HepG2 (cell line): ENCODE data around the gene ALPK3.

Experiments used
- AKAP8 ChIP-seq: sonication (generic); formaldehyde crosslinking; IDR thresholded peaks from 2 replicates; pipeline ENCODE4 v1.5.1; 2020; ENCODE audit warnings: mild to moderate bottlenecking, missing genetic modification reagents
- CHCHD3 ChIP-seq: sonication (generic); formaldehyde crosslinking; IDR thresholded peaks from 2 replicates; pipeline ENCODE4 v1.8.0; 2022; ENCODE audit warnings: mild to moderate bottlenecking, missing genetic modification reagents, moderate library complexity
- JARID2 ChIP-seq: sonication (generic); formaldehyde crosslinking; IDR thresholded peaks from 2 replicates; pipeline ENCODE4 v1.8.1; 2023; ENCODE audit warnings: missing genetic modification reagents, inconsistent platforms; ENCODE audit not compliant: insufficient replicate concordance
- POLR2A ChIP-seq, 2 experiments: IDR thresholded peaks; 2 replicates each; pipeline ENCODE4 v1.6.1; 2011; ENCODE audit warnings: low read depth in 2 of 2, low read length in 2 of 2, mild to moderate bottlenecking in 1 of 2, moderate library complexity in 1 of 2; ENCODE audit not compliant: insufficient read depth in 1 of 2
- RAD21 ChIP-seq: fragments of 450-650 bp; formaldehyde crosslinking; IDR thresholded peaks from 2 replicates; pipeline ENCODE4 v1.5.0; 2020; ENCODE audit warnings: mild to moderate bottlenecking
- SP1 ChIP-seq, 2 experiments: fragments of 450-650 bp in 1 of 2; sonication (generic) in 1 of 2; formaldehyde crosslinking in 1 of 2; IDR thresholded peaks; 2 replicates each; pipeline versions ENCODE4 v1.4.0 to v1.6.1; 2016 to 2020; ENCODE audit warnings: missing genetic modification reagents in 1 of 2
- TBX3 ChIP-seq: fragments of 450-650 bp; IDR thresholded peaks from 2 replicates; pipeline ENCODE4 v1.6.1; 2017; ENCODE audit warnings: antibody characterized with exemption, mild to moderate bottlenecking, inconsistent platforms, borderline replicate concordance
- ZBTB7A ChIP-seq: sonication (generic); formaldehyde crosslinking; IDR thresholded peaks from 2 replicates; pipeline ENCODE4 v1.8.0; 2022; ENCODE audit warnings: mild to moderate bottlenecking, missing genetic modification reagents
- TF ChIP-seq, protein P1 (sequence below), 2 experiments: IDR thresholded peaks; 2 replicates each; pipeline ENCODE4 v1.6.1; 2011 to 2012; ENCODE audit warnings: low read length in 2 of 2, borderline replicate concordance in 1 of 2, low read depth in 1 of 2, mild to moderate bottlenecking in 1 of 2, moderate library complexity in 1 of 2
- TF ChIP-seq, protein P2 (sequence below): sonication (generic); formaldehyde crosslinking; IDR thresholded peaks from 2 replicates; pipeline ENCODE4 v1.5.0; 2020; ENCODE audit warnings: mild to moderate bottlenecking, missing genetic modification reagents, moderate library complexity
- TF ChIP-seq, protein P3 (sequence below): sonication (generic); formaldehyde crosslinking; IDR thresholded peaks from 2 replicates; pipeline ENCODE4 v1.8.0; 2023; ENCODE audit warnings: mild to moderate bottlenecking, missing genetic modification reagents

DNA sequence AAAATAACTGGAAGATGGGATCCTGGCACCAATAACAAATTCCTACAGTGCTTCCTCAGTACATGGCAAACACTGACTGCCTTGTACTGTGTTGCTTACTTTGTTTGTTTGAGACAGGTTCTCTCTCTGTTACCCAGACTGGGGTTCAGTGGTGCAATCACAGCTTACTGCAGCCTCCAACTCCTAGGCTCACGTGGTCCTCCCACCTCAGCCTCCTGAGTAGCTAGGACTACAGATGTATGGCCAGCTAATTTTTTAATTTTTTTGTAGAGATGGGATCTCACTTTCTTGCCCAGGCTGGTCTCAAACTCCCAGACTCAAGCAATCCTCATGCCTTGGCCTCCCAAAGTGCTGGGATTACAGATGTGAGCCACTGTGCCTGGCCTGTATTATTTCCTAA is 3.7 kb upstream of the ALPK3 start:
- TF ChIP-seq ZBTB7A (CRISPR knock-in tag) (no peak), JARID2 (CRISPR knock-in tag) (no peak), RAD21 (CRISPR knock-in tag) (no peak), POLR2A (IDR thresholded peaks at IDR 0.05; ENCODE audit: insufficient read depth in 1 of 2, low read depth in 2 of 2, low read length in 2 of 2) (no peak), CHCHD3 (no peak), AKAP8 (CRISPR knock-in tag) (no peak), SP1 (IDR thresholded peaks at IDR 0.05) (no peak), SP1 (CRISPR knock-in tag; IDR thresholded peaks at IDR 0.05) (no peak), TBX3 (no peak)
- TF ChIP-seq, protein P1, sequence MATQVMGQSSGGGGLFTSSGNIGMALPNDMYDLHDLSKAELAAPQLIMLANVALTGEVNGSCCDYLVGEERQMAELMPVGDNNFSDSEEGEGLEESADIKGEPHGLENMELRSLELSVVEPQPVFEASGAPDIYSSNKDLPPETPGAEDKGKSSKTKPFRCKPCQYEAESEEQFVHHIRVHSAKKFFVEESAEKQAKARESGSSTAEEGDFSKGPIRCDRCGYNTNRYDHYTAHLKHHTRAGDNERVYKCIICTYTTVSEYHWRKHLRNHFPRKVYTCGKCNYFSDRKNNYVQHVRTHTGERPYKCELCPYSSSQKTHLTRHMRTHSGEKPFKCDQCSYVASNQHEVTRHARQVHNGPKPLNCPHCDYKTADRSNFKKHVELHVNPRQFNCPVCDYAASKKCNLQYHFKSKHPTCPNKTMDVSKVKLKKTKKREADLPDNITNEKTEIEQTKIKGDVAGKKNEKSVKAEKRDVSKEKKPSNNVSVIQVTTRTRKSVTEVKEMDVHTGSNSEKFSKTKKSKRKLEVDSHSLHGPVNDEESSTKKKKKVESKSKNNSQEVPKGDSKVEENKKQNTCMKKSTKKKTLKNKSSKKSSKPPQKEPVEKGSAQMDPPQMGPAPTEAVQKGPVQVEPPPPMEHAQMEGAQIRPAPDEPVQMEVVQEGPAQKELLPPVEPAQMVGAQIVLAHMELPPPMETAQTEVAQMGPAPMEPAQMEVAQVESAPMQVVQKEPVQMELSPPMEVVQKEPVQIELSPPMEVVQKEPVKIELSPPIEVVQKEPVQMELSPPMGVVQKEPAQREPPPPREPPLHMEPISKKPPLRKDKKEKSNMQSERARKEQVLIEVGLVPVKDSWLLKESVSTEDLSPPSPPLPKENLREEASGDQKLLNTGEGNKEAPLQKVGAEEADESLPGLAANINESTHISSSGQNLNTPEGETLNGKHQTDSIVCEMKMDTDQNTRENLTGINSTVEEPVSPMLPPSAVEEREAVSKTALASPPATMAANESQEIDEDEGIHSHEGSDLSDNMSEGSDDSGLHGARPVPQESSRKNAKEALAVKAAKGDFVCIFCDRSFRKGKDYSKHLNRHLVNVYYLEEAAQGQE (IDR thresholded peaks at IDR 0.05; ENCODE audit: borderline replicate concordance in 1 of 2, low read depth in 1 of 2, low read length in 2 of 2): no peak
- TF ChIP-seq, protein P2, sequence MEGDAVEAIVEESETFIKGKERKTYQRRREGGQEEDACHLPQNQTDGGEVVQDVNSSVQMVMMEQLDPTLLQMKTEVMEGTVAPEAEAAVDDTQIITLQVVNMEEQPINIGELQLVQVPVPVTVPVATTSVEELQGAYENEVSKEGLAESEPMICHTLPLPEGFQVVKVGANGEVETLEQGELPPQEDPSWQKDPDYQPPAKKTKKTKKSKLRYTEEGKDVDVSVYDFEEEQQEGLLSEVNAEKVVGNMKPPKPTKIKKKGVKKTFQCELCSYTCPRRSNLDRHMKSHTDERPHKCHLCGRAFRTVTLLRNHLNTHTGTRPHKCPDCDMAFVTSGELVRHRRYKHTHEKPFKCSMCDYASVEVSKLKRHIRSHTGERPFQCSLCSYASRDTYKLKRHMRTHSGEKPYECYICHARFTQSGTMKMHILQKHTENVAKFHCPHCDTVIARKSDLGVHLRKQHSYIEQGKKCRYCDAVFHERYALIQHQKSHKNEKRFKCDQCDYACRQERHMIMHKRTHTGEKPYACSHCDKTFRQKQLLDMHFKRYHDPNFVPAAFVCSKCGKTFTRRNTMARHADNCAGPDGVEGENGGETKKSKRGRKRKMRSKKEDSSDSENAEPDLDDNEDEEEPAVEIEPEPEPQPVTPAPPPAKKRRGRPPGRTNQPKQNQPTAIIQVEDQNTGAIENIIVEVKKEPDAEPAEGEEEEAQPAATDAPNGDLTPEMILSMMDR (CRISPR knock-in tag): no peak
- TF ChIP-seq, protein P3, sequence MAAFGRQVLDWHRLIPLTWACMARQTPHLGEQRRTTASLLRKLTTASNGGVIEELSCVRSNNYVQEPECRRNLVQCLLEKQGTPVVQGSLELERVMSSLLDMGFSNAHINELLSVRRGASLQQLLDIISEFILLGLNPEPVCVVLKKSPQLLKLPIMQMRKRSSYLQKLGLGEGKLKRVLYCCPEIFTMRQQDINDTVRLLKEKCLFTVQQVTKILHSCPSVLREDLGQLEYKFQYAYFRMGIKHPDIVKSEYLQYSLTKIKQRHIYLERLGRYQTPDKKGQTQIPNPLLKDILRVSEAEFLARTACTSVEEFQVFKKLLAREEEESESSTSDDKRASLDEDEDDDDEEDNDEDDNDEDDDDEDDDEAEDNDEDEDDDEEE (CRISPR knock-in tag): no peak
